B cell (primary cell): ENCODE measurements around the gene PAPLN. TPM values are rescaled to one million over a fixed set of nuclear protein-coding genes. Genes with fewer than 3 reads are reported as not detected.

Experiments used
- ATAC-seq: fragments of 200-7000 bp; cut with Tn5 transposase; one replicate; pipeline ENCODE4 v1.10.0; 2021; ENCODE audit warnings: low read depth, mild to moderate bottlenecking, moderate number of reproducible peaks, moderate library complexity
- CTCF ChIA-PET: fragments of 350-600 bp; sonication (Branson Sonifier 250); formaldehyde crosslinking; loops from one replicate; lab custom pipeline; 2021; ENCODE audit warnings: antibody characterized with exemption, inconsistent platforms; lab: Charles Lee
- POLR2A ChIA-PET: fragments of 350-600 bp; sonication (Branson Sonifier 250); formaldehyde crosslinking; loops from one replicate; lab custom pipeline; 2021; ENCODE audit warnings: antibody characterized with exemption; lab: Charles Lee
- DNase-seq: peaks from one replicate; pipeline ENCODE4 v3.0.0; 2013
- H2AFZ ChIP-seq: 2 replicates; pipeline ENCODE4 v1.6.1; 2012; ENCODE audit warnings: mild to moderate bottlenecking, low read depth, low read length; ENCODE audit not compliant: insufficient read depth, poor library complexity, severe bottlenecking
- H3K27ac ChIP-seq, 2 donors: 1 replicate in 1 of 2; 2 replicates in 1 of 2; pipeline ENCODE4 v1.5.1; 2012 to 2013; ENCODE audit warnings: low read length in 2 of 2, mild to moderate bottlenecking in 2 of 2, moderate library complexity in 1 of 2
- H3K27me3 ChIP-seq, 4 experiments: fragments of 200-600 bp in 1 of 4; sonication (generic) in 1 of 4; replicated peaks in 1 of 4; 1 replicate in 2 of 4; 2 replicates in 2 of 4; pipeline versions ENCODE4 v1.6.1 to v1.7.0; 2013 to 2016; ENCODE audit warnings: low read length in 3 of 4, mild to moderate bottlenecking in 2 of 4, mixed read lengths in 1 of 4, moderate library complexity in 1 of 4; ENCODE audit not compliant: insufficient read depth in 4 of 4, control insufficient read depth in 3 of 4; ENCODE audit errors: control extremely low read depth in 1 of 4
- H3K36me3 ChIP-seq, 2 experiments: replicated peaks in 1 of 2; 1 replicate in 1 of 2; 2 replicates in 1 of 2; pipeline versions ENCODE4 v1.6.1 to v1.7.1; 2013; ENCODE audit warnings: low read length in 1 of 2; ENCODE audit not compliant: insufficient read depth in 2 of 2, control insufficient read depth in 1 of 2; ENCODE audit errors: control extremely low read depth in 1 of 2, extremely low read depth in 1 of 2
- H3K4me1 ChIP-seq, 2 donors: fragments of 200-600 bp in 1 of 2; sonication (generic) in 1 of 2; 1 replicate in 1 of 2; 2 replicates in 1 of 2; pipeline versions ENCODE4 v1.5.1 to v1.6.1; 2013 to 2017; ENCODE audit warnings: low read length in 2 of 2; ENCODE audit not compliant: control insufficient read depth in 2 of 2, insufficient read depth in 2 of 2
- H3K4me2 ChIP-seq: replicated peaks from 2 replicates; pipeline ENCODE3; 2012; ENCODE audit warnings: mild to moderate bottlenecking, low read depth, low read length; ENCODE audit not compliant: poor library complexity, severe bottlenecking
- H3K4me3 ChIP-seq, 5 experiments: fragments of 200-600 bp in 1 of 5; sonication (generic) in 1 of 5; 1 replicate in 3 of 5; 2 replicates in 2 of 5; pipeline versions ENCODE4 v1.5.1 to v1.7.0; 2011 to 2016; ENCODE audit warnings: low read length in 4 of 5, mild to moderate bottlenecking in 4 of 5, low read depth in 2 of 5, control low read depth in 1 of 5, moderate library complexity in 1 of 5; ENCODE audit not compliant: insufficient read depth in 1 of 5; ENCODE audit errors: control extremely low read depth in 1 of 5, extremely low read depth in 1 of 5
- H3K79me2 ChIP-seq: fragments of 200-600 bp; sonication (generic); one replicate; pipeline ENCODE4 v1.6.0; 2016; ENCODE audit warnings: low read length; ENCODE audit not compliant: control insufficient read depth, insufficient read depth
- H3K9ac ChIP-seq: fragments of 200-600 bp; sonication (generic); 2 replicates; pipeline ENCODE4 v1.6.1; 2017; ENCODE audit warnings: mild to moderate bottlenecking, low read length, moderate library complexity
- H3K9me3 ChIP-seq, 3 donors: one replicate each; pipeline versions ENCODE4 v1.6.1 to v1.7.1; 2013; ENCODE audit warnings: low read length in 2 of 3; ENCODE audit not compliant: control insufficient read depth in 2 of 3, insufficient read depth in 1 of 3; ENCODE audit errors: control extremely low read depth in 1 of 3
- H4K20me1 ChIP-seq: 2 replicates; pipeline ENCODE4 v1.6.0; 2012; ENCODE audit warnings: mild to moderate bottlenecking, low read length; ENCODE audit not compliant: insufficient read depth, control insufficient read depth, poor library complexity, severe bottlenecking
- H3K27ac Mint-ChIP-seq: one replicate; pipeline ENCODE4 v1.8.0; 2021; ENCODE audit warnings: mixed read lengths
- H3K27me3 Mint-ChIP-seq: one replicate; pipeline ENCODE4 v1.8.0; 2021; ENCODE audit warnings: mixed read lengths
- H3K4me1 Mint-ChIP-seq: one replicate; pipeline ENCODE4 v1.8.0; 2021; ENCODE audit warnings: mixed read lengths
- H3K4me3 Mint-ChIP-seq: one replicate; pipeline ENCODE4 v1.8.0; 2021; ENCODE audit warnings: mixed read lengths
- H3K9me3 Mint-ChIP-seq: one replicate; pipeline ENCODE4 v1.8.0; 2022; ENCODE audit warnings: mixed read lengths; ENCODE audit not compliant: insufficient read depth
- CTCF ChIP-seq: fragments of 200-600 bp; IDR thresholded peaks from one replicate; pipeline ENCODE4 v1.8.0; 2022; ENCODE audit warnings: antibody characterized with exemption, mild to moderate bottlenecking
- EZH2 ChIP-seq: IDR thresholded peaks from 2 replicates; pipeline ENCODE4 v1.6.1; 2012; ENCODE audit warnings: borderline replicate concordance, low read depth, mild to moderate bottlenecking, moderate library complexity, low read length; ENCODE audit not compliant: insufficient read depth, poor library complexity, severe bottlenecking
- WGBS: methylation state at CpG from one replicate; pipeline ENCODE4 v1.1.5; 2013; ENCODE audit warnings: missing lambda C conversion rate; ENCODE audit not compliant: insufficient coverage; 5-methylcytosine and 5-hydroxymethylcytosine counted together
- intact Hi-C: fragments of 100-400 bp; cut with micrococcal nuclease; formaldehyde crosslinking; loops from one replicate; pipeline ENCODE4 v1.10.0; 2022
- polyA plus RNA-seq: library from polyadenylated mRNA; depleted of rRNA; stranded (reverse); fragments of >200 nt; gene quantifications from 2 replicates; pipeline ENCODE4 v1.2.3, GENCODE V29; 2012
- total RNA-seq, 2 donors: library from RNA; stranded (reverse); fragments of 120-200 nt in 1 of 2; gene quantifications; 1 replicate in 1 of 2; 2 replicates in 1 of 2; pipeline versions ENCODE4 v1.2.3 to v1.2.4, GENCODE V29; 2013 to 2022

Gene PAPLN
- total and polyA plus RNA-seq, 2 donors (not counting 1 experiment from before 2014, with no cell fraction given): 0.69 to 1.5 TPM

DNA sequence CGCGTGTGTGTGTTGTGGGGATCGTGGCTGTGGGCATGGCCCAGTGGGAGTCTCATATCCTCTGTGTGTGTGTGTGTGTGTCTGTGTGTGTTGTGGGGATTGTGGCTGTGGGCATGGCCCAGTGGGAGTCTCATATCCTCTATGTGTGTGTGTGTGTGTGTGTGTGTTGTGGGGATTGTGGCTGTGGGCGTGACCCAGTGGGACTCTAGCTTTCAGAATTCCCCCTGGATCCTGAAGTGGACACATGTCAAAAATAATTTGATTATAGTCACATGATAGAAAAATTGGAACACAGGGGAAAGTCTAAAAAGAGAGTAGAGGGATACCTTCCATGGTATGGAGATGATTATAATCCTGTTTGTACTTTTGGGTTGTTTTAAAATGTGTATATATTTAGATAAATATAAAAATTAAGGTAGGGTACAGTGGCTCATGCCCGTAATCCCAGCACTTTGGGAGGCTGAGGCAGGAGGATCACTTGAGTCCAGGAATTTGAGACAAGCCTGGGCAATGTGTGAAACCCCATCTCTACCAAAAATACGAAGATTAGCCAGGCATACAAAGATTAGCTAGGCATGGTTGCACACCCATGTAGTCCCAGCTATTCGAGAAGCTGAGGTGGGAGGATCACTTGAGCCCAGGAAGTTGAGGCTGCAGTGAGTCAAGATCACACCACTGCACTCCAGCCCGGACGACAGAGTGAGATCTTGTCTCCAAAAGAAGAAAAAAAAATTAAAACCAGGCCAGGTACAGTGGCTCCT is 11.0 kb downstream of the PAPLN start:
- peaks cover 46% of the 10 kb centered on the region for H3K4me1 Mint-ChIP-seq
- H3K4me2 ChIP-seq: peak overlapping the region; percentile 96
- H3K4me3 ChIP-seq: no peak overlapping the region
- peak overlapping the region; percentile 35 for H3K4me3 Mint-ChIP-seq
- TF ChIP-seq CTCF: no peak
- TF ChIP-seq EZH2: no peak
- H3K9ac ChIP-seq: no peak overlapping the region
- peaks cover 0 to 8% (median 0%) of the 10 kb centered on the region in 4 experiments for H3K27me3 ChIP-seq
- no peaks in the 10 kb centered on the region for H3K36me3 ChIP-seq
- no peaks in the 10 kb centered on the region for H3K9me3 Mint-ChIP-seq
- ChIA-PET CTCF (no interaction called here), POLR2A (interaction anchor here (0.6 to 1.0 kb wide), 3 partner anchors 8 to 190 kb away, joined by 3 to 15 read pairs (median 4); partner anchors contain the start of gene RBM25)
- DNase-seq (no peak), ATAC-seq (peak; percentile 19)
- peaks cover 5% of the 10 kb centered on the region for H3K27me3 Mint-ChIP-seq
- no peak overlapping the region for H3K27ac ChIP-seq
- no peaks in the 10 kb centered on the region for H3K79me2 ChIP-seq
- H3K27ac Mint-ChIP-seq: peak overlapping the region; percentile 54
- no peaks in the 10 kb centered on the region for H4K20me1 ChIP-seq
- peaks cover 35 to 47% of the 10 kb centered on the region in 2 donors for H3K4me1 ChIP-seq
- intact Hi-C loops: loop anchor here (5.0 kb wide), 1 partner anchor 209 kb away; the partner anchor contains the start of gene NUMB
- peaks cover 0 to 4% (median 0%) of the 10 kb centered on the region in 3 donors for H3K9me3 ChIP-seq
- peak overlapping the region; percentile 17 for H2AFZ ChIP-seq
- WGBS: 50% methylated on average over 1 of the region's 9 CpGs

DNA sequence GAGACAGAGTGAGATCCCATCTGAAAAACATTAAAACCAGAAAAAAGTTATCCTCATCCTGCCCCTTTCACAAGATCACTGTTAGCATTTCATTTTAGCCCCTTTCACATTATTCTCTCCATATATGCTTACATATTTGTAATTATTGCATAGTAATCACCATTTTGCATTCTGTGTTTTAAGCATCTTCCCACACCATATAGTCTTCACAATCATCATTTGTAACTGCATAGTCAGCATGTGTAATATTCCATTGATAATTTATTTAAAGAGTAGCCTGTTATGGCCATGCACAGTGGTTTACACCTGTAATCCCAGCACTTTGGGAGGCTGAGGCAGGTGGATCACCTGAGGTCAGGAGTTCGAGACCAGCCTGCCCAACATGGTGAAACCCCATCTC is 11.8 kb downstream of the PAPLN start:
- H2AFZ ChIP-seq: no peak overlapping the region
- no peak overlapping the region for H3K4me2 ChIP-seq

More for the DNA sequence above, 11.8 kb downstream of the PAPLN start:
- Histone ChIP-seq H3K36me3 (no peaks in the 10 kb centered on the region), H3K9ac (no peak overlapping the region), H3K4me3 (no peak overlapping the region), H3K79me2 (no peaks in the 10 kb centered on the region), H3K27ac (no peak overlapping the region), H3K9me3 (peaks cover 0 to 4% (median 0%) of the 10 kb centered on the region in 3 donors), H3K27me3 (peaks cover 0 to 5% (median 0%) of the 10 kb centered on the region in 4 experiments), H4K20me1 (no peaks in the 10 kb centered on the region), H3K4me1 (peaks cover 29 to 40% of the 10 kb centered on the region in 2 donors)
- H3K4me3 Mint-ChIP-seq: peak overlapping the region; percentile 24
- H3K27me3 Mint-ChIP-seq: no peaks in the 10 kb centered on the region
- CTCF ChIA-PET: no interaction called here
- DNase-seq (no peak), ATAC-seq (no peak)
- intact Hi-C loops: loop anchor here (5.0 kb wide), 1 partner anchor 208 kb away; the partner anchor contains the start of gene NUMB
- no peaks in the 10 kb centered on the region for H3K9me3 Mint-ChIP-seq
- no peak for TF ChIP-seq CTCF
- TF ChIP-seq EZH2: no peak
- POLR2A ChIA-PET: no interaction called here
- WGBS: no CpG with 5 or more reads among the region's 1 CpG
- peaks cover 40% of the 10 kb centered on the region for H3K4me1 Mint-ChIP-seq
- H3K27ac Mint-ChIP-seq: peak overlapping the region; percentile 18
